Effector memory CD8-positive, alpha-beta T cell (primary cell): ENCODE measurements around the gene DRAP1.
A peak's percentile ranks its signal among the peaks of the same experiment; 100 is the strongest.
"Not testable (repeated sequence)": the region's sequence is repeated elsewhere in the genome, so short reads cannot be mapped to it uniquely, and the experiment has no call there.

Experiments used
- ATAC-seq: fragments of 150-1000 bp; cut with Tn5 transposase; replicated peaks from 2 replicates; pipeline ENCODE4 v1.10.0; 2021; ENCODE audit warnings: mild to moderate bottlenecking, moderate library complexity
- DNase-seq, 3 experiments: peaks; one replicate each; pipeline ENCODE4 v3.0.0; 2021
- H3K27ac Mint-ChIP-seq, 2 donors: one replicate each; pipeline ENCODE4 v1.8.0; 2022; ENCODE audit warnings: mild to moderate bottlenecking in 2 of 2, mixed read lengths in 2 of 2, moderate library complexity in 2 of 2
- H3K27me3 Mint-ChIP-seq, 2 donors: one replicate each; pipeline ENCODE4 v1.8.0; 2022; ENCODE audit warnings: mixed read lengths in 2 of 2
- H3K36me3 Mint-ChIP-seq: one replicate; pipeline ENCODE4 v1.8.0; 2022; ENCODE audit warnings: mild to moderate bottlenecking, moderate library complexity, mixed read lengths; ENCODE audit not compliant: insufficient read depth
- H3K4me1 Mint-ChIP-seq, 2 donors: one replicate each; pipeline ENCODE4 v1.8.0; 2022; ENCODE audit warnings: low read depth in 2 of 2, mixed read lengths in 2 of 2
- H3K4me3 Mint-ChIP-seq, 2 donors: one replicate each; pipeline ENCODE4 v1.8.0; 2022; ENCODE audit warnings: mild to moderate bottlenecking in 2 of 2, mixed read lengths in 2 of 2, moderate library complexity in 2 of 2
- H3K9me3 Mint-ChIP-seq, 2 donors: one replicate each; pipeline ENCODE4 v1.8.0; 2022; ENCODE audit warnings: mixed read lengths in 2 of 2

Gene DRAP1

GRCh38 chr11:65942531-65942930 lies 23.3 kb downstream of the DRAP1 start:
- Mint-ChIP-seq H3K36me3 (no peaks in the 10 kb centered on the region), H3K4me3 (no peak overlapping the region), H3K4me1 (no peaks in the 10 kb centered on the region), H3K27me3 (peaks cover 7 to 14% of the 10 kb centered on the region in 2 donors), H3K9me3 (no peaks in the 10 kb centered on the region), H3K27ac (peak overlapping the region in 1 of 2 donors; percentile 69)
- no peak for DNase-seq
- no peak for ATAC-seq

- no peaks in the 10 kb centered on the region for H3K36me3 Mint-ChIP-seq
- H3K27ac Mint-ChIP-seq, result no peak overlapping the region
- peaks cover 0 to 7% of the 10 kb centered on the region in 2 donors for H3K27me3 Mint-ChIP-seq
- no peak overlapping the region for H3K4me3 Mint-ChIP-seq
- no peaks in the 10 kb centered on the region for H3K9me3 Mint-ChIP-seq
- DNase-seq (no peak), ATAC-seq (no peak)
- no peaks in the 10 kb centered on the region for H3K4me1 Mint-ChIP-seq
Measured at GRCh38 chr11:65944191-65944590, 25.0 kb downstream of the DRAP1 start.

GRCh38 chr11:65944767-65945166 lies 25.5 kb downstream of the DRAP1 start:
- Mint-ChIP-seq H3K27me3 (peaks cover 0 to 7% of the 10 kb centered on the region in 2 donors), H3K4me1 (no peaks in the 10 kb centered on the region), H3K9me3 (no peaks in the 10 kb centered on the region), H3K36me3 (no peaks in the 10 kb centered on the region), H3K27ac (no peak overlapping the region), H3K4me3 (no peak overlapping the region)
- DNase-seq (no peak), ATAC-seq (no peak)

DNA sequence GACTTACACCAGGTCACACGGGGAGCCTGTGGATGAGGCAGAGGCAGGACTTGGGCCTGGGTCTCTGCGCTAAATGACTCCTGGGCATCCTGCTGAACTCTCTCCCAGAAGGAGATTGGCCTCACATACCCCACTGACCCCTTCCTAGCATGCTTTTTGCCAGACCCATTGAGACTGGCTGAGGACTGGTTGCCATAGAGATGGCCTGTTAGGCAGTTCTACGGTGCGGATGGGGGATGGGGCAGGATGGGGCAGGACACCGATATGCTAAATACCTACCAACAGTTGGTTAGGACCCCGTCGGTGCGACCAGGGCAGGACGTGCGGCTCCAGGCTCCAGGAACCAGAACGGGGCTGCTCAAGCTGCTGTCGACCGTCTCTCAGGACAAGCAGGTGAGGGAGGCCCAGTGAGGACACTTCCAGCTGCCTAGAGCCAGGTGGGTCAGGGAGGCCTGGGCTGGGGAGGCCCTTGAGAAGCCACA lies 26.2 kb downstream of the DRAP1 start, which contains the start of gene TSGA10IP:
Gene TSGA10IP, plus strand, starts transcription at position 51 of the 482 bp plus-strand sequence. Its CDS starts 196 bp downstream, at position 247.
- peaks cover 0 to 7% of the 10 kb centered on the region in 2 donors for H3K27me3 Mint-ChIP-seq
- no peaks in the 10 kb centered on the region for H3K9me3 Mint-ChIP-seq
- no peak for DNase-seq
- no peak within 1 kb of the TSS for H3K4me3 Mint-ChIP-seq
- no peaks in the 10 kb centered on the region for H3K36me3 Mint-ChIP-seq
- ATAC-seq, result no peak
- H3K27ac Mint-ChIP-seq, result no peak within 1 kb of the TSS
- no peaks in the 10 kb centered on the region for H3K4me1 Mint-ChIP-seq

DNA sequence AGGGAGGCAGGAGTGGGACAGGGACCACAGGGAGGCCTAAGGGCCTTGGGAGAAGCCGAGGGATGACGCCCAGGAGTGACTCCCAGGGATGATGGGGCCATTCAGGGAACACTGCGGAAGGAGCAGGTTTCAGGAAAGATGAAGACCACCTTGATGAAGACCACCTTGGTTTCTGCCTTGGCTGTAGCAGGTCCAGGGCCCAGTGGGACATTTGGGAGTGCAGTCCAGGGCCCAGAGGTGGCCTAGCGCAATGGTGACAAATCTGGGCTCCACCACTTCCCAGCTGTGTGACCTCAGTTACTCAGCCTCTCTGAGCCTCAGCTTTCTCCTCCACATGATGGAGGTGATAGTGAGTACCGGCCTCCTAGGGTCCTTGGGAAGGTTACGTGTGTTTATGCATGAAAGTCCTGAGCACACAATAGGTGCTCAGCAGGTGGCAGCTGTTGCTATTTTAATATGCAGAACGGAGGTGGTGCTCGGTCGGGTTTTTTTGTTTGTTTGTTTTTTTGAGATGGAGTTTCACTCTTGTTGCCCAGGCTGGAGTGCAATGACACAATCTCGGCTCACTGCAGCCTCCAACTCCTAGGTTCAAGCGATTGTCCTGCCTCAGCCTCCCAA lies 26.8 kb downstream of the DRAP1 start:
- H3K27me3 Mint-ChIP-seq, result peaks cover 0 to 6% of the 10 kb centered on the region in 2 donors
- no peaks in the 10 kb centered on the region for H3K9me3 Mint-ChIP-seq
- no peaks in the 10 kb centered on the region for H3K36me3 Mint-ChIP-seq
- no peak overlapping the region for H3K4me3 Mint-ChIP-seq
- DNase-seq (no peak), ATAC-seq (no peak)
- H3K27ac Mint-ChIP-seq, result no peak overlapping the region
- H3K4me1 Mint-ChIP-seq, result no peaks in the 10 kb centered on the region

GRCh38 chr11:65946655-65947054 lies 27.4 kb downstream of the DRAP1 start:
- Mint-ChIP-seq H3K9me3 (no peaks in the 10 kb centered on the region), H3K36me3 (no peaks in the 10 kb centered on the region), H3K27ac (no peak overlapping the region), H3K4me3 (no peak overlapping the region), H3K4me1 (no peaks in the 10 kb centered on the region), H3K27me3 (peaks cover 0 to under 1% of the 10 kb centered on the region in 2 donors)
- ATAC-seq (no peak), DNase-seq (no peak)

DNA sequence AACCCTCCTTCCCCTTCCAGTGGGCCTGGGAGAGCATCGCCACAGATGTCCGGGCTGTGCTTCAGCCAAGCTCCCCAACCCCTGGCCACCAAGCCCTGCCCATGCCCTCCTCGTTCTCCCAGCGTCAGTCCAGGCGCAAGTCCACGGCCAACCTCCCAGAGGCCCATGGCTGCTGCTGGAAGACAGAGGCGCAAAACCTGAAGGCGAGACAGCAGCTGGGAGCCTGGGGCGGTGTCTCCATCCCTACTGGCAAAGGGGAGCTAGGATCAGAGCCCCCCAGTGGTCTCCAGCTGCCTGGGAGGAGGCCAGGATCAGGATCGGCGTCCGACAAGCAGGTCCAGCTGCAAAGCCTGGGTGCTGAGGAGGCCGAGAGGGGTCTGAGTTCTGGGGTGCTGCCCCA lies 27.9 kb downstream of the DRAP1 start:
- Mint-ChIP-seq H3K9me3 (no peaks in the 10 kb centered on the region), H3K27ac (no peak overlapping the region)

DNA sequence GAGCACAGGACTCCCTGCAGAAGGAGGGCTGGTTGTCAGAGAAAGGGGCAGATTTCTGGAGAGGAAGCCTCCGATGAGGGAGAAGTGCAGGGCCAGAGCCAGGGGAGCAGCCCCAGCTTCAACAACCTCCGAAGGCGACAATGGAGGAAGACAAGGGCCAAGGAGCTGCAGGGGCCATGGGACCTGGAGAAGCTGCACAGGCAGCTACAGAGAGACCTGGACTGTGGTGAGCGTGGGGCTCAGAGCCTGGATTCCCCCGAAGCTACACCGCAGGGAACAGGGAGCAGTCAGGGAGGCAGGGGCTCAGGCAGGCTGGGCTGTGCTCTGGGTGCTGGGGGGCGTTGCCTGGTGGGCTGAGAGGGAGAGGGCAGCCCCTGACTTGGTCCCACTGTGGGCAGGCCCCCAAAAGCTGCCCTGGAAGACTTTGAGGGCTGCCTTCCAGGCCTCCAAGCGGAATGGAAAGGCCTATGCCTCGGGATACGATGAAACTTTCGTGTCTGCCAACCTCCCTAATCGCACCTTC lies 28.4 kb downstream of the DRAP1 start:
- Mint-ChIP-seq H3K4me3 (no peak overlapping the region), H3K9me3 (no peaks in the 10 kb centered on the region), H3K27me3 (no peaks in the 10 kb centered on the region), H3K4me1 (no peaks in the 10 kb centered on the region), H3K36me3 (no peaks in the 10 kb centered on the region), H3K27ac (no peak overlapping the region)
- DNase-seq (no peak), ATAC-seq (no peak)

More for the DNA sequence above, 27.9 kb downstream of the DRAP1 start:
- H3K4me3 Mint-ChIP-seq, result no peak overlapping the region
- DNase-seq (no peak), ATAC-seq (no peak)
- H3K27me3 Mint-ChIP-seq, result no peaks in the 10 kb centered on the region
- H3K4me1 Mint-ChIP-seq, result no peaks in the 10 kb centered on the region
- no peaks in the 10 kb centered on the region for H3K36me3 Mint-ChIP-seq

DNA sequence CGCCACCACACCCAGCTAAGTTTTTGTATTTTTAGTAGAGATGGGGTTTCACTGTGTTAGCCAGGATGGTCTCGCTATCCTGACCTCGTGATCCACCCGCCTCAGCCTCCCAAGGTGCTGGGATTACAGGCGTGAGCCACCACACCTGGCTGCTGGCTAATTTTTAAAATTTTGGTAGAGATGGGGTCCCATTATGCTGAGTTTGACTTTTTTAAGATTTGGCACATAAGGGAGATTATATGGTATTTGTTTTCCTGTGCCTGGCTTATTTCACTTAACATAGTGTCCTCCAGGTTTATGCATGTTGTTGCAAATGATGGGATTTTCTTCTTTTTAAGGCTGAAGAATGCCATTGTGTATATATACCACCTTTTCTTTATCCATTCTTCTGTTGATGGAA lies 31.5 kb downstream of the DRAP1 start:
- H3K27me3 Mint-ChIP-seq, H3K4me3 Mint-ChIP-seq, H3K36me3 Mint-ChIP-seq, DNase-seq, H3K27ac Mint-ChIP-seq, H3K9me3 Mint-ChIP-seq, ATAC-seq, H3K4me1 Mint-ChIP-seq: not testable (repeated sequence)

DNA sequence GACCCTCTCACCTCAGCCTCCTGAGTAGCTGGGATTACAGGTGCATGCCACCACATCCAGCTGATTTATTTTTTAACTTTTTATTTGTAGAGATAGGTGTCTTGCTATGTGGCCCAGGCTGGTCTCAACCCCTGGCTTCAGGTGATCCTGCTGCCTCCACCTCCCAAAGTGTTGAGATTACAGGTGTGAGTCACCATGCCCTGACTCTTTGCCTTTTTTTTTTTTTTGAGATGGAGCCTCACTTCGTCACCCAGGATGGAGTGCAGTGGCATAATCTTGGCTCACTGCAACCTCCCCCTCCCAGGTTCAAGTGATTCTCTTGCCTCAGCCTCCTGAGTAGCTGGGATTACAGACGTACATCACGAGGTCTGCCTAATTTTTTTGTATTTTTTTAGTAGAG lies 32.4 kb downstream of the DRAP1 start:
- H3K27ac Mint-ChIP-seq, H3K36me3 Mint-ChIP-seq, H3K27me3 Mint-ChIP-seq, DNase-seq, H3K4me3 Mint-ChIP-seq, H3K4me1 Mint-ChIP-seq, ATAC-seq, H3K9me3 Mint-ChIP-seq: not testable (repeated sequence)

GRCh38 chr11:65952052-65952521 lies 32.9 kb downstream of the DRAP1 start:
- Mint-ChIP-seq H3K4me3 (no peak overlapping the region), H3K4me1 (no peaks in the 10 kb centered on the region), H3K36me3 (peaks cover 2% of the 10 kb centered on the region), H3K27ac (no peak overlapping the region), H3K27me3 (no peaks in the 10 kb centered on the region), H3K9me3 (no peaks in the 10 kb centered on the region)
- no peak for DNase-seq
- no peak for ATAC-seq

DNA sequence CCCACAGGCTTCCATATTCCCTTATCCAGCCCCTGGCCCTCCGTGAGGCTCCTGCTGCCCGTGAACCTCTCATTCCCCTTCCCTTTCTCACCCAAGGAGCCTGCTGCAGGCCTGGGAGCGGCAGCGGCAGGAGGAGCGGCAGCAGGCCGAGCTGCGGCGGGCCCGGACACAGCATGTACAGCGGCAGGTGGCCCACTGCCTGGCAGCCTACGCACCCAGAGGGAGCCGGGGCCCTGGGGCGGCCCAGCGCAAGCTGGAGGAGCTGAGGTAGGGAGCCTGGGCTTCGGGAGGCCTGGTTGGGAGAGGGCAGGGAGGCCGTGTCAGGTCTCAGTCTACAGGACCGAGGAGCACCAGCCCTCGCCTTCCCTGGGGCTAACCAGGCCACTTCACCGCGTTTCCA lies 34.2 kb downstream of the DRAP1 start:
- Mint-ChIP-seq H3K4me3 (no peak overlapping the region), H3K27me3 (no peaks in the 10 kb centered on the region), H3K9me3 (no peaks in the 10 kb centered on the region), H3K4me1 (no peaks in the 10 kb centered on the region), H3K27ac (no peak overlapping the region), H3K36me3 (peaks cover 3% of the 10 kb centered on the region)
- no peak for DNase-seq
- ATAC-seq, result no peak

GRCh38 chr11:65954771-65955170 lies 35.5 kb downstream of the DRAP1 start:
- Mint-ChIP-seq H3K9me3 (no peaks in the 10 kb centered on the region), H3K36me3 (peaks cover 3% of the 10 kb centered on the region), H3K4me3 (no peak overlapping the region), H3K4me1 (no peaks in the 10 kb centered on the region), H3K27ac (no peak overlapping the region), H3K27me3 (no peaks in the 10 kb centered on the region)
- no peak for DNase-seq
- ATAC-seq, result no peak

GRCh38 chr11:65958291-65958690 lies 39.1 kb downstream of the DRAP1 start:
- Mint-ChIP-seq H3K27me3 (no peaks in the 10 kb centered on the region), H3K9me3 (no peaks in the 10 kb centered on the region), H3K27ac (no peak overlapping the region), H3K36me3 (peaks cover 21% of the 10 kb centered on the region), H3K4me3 (no peak overlapping the region), H3K4me1 (peaks cover 20 to 22% of the 10 kb centered on the region in 2 donors)
- ATAC-seq, result no peak
- DNase-seq, result no peak
